Neural cell (in vitro differentiated cells): Measurements from ENCODE around the gene POGZ.

Source experiments
- EP300 ChIP-seq: fragments of 450-650 bp; conservative IDR thresholded peaks from 2 replicates; pipeline ENCODE4 v1.6.1; 2014; ENCODE audit warnings: antibody characterized with exemption, mild to moderate bottlenecking, moderate library complexity; ENCODE audit not compliant: poor library complexity, severe bottlenecking
- EZH2 ChIP-seq: fragments of 200-600, 300-800 bp; shearing (Covaris generic), sonication (generic); IDR thresholded peaks from 2 replicates; pipeline ENCODE4 v1.6.1; 2014; ENCODE audit warnings: antibody characterized with exemption, low read length, borderline replicate concordance, mild to moderate bottlenecking; ENCODE audit not compliant: insufficient read depth, poor library complexity, severe bottlenecking
- MXI1 ChIP-seq: fragments of 450-650 bp; conservative IDR thresholded peaks from 2 replicates; pipeline ENCODE4 v1.6.1; 2014; ENCODE audit warnings: antibody characterized with exemption, mild to moderate bottlenecking; ENCODE audit not compliant: poor library complexity, severe bottlenecking
- POLR2AphosphoS5 ChIP-seq: IDR thresholded peaks from 2 replicates; pipeline ENCODE4 v1.6.1; 2012
- RAD21 ChIP-seq: fragments of 450-650 bp; conservative IDR thresholded peaks from 2 replicates; pipeline ENCODE4 v1.6.1; 2014; ENCODE audit warnings: antibody characterized with exemption, mild to moderate bottlenecking, moderate library complexity
- SMC3 ChIP-seq: fragments of 450-650 bp; conservative IDR thresholded peaks from 2 replicates; pipeline ENCODE4 v1.6.1; 2014; ENCODE audit warnings: antibody characterized with exemption, mild to moderate bottlenecking, moderate library complexity; ENCODE audit not compliant: poor library complexity
- TAF1 ChIP-seq: IDR thresholded peaks from 2 replicates; pipeline ENCODE4 v1.6.1; 2012; ENCODE audit warnings: low read depth
- TF ChIP-seq, protein P1 (sequence below): fragments of 450-650 bp; IDR thresholded peaks from 2 replicates; pipeline ENCODE4 v1.5.1; 2014; ENCODE audit warnings: antibody characterized with exemption, mild to moderate bottlenecking, moderate library complexity; ENCODE audit not compliant: poor library complexity, severe bottlenecking

- TF ChIP-seq, protein P1, sequence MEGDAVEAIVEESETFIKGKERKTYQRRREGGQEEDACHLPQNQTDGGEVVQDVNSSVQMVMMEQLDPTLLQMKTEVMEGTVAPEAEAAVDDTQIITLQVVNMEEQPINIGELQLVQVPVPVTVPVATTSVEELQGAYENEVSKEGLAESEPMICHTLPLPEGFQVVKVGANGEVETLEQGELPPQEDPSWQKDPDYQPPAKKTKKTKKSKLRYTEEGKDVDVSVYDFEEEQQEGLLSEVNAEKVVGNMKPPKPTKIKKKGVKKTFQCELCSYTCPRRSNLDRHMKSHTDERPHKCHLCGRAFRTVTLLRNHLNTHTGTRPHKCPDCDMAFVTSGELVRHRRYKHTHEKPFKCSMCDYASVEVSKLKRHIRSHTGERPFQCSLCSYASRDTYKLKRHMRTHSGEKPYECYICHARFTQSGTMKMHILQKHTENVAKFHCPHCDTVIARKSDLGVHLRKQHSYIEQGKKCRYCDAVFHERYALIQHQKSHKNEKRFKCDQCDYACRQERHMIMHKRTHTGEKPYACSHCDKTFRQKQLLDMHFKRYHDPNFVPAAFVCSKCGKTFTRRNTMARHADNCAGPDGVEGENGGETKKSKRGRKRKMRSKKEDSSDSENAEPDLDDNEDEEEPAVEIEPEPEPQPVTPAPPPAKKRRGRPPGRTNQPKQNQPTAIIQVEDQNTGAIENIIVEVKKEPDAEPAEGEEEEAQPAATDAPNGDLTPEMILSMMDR: no peak
- no peak for TF ChIP-seq SMC3
- no peak for TF ChIP-seq POLR2AphosphoS5
- no peak for TF ChIP-seq RAD21
- TF ChIP-seq EP300: no peak
- TF ChIP-seq TAF1: no peak
- TF ChIP-seq EZH2: no peak
- TF ChIP-seq MXI1: no peak
These were observed 42.9 kb upstream of the POGZ start for GRCh38 chr1:151502035-151502700.
